H9 (cell line): ENCODE measurements around the gene FCHSD2. TPM values are rescaled to one million over a fixed set of nuclear protein-coding genes. Genes with fewer than 3 reads are reported as not detected.

ENCODE experiments used
- DNase-seq: peaks from one replicate; pipeline ENCODE4 v3.0.0-alpha.2; 2017
- H2AFZ ChIP-seq: one replicate; pipeline ENCODE4 v1.6.1; 2013; ENCODE audit warnings: mild to moderate bottlenecking, low read length, control low read depth, moderate library complexity
- H2AK5ac ChIP-seq: 2 replicates; pipeline ENCODE4 v1.6.1; 2013; ENCODE audit warnings: low read length, control low read depth, mixed read lengths; ENCODE audit not compliant: insufficient read length
- H2BK120ac ChIP-seq: one replicate; pipeline ENCODE4 v1.6.1; 2013; ENCODE audit warnings: low read depth, mild to moderate bottlenecking, low read length, control low read depth, inconsistent platforms; ENCODE audit not compliant: poor library complexity, severe bottlenecking
- H2BK12ac ChIP-seq: 2 replicates; pipeline ENCODE4 v1.6.1; 2013; ENCODE audit warnings: low read length, control low read depth, mixed read lengths, low read depth; ENCODE audit not compliant: insufficient read length
- H2BK15ac ChIP-seq: 2 replicates; pipeline ENCODE4 v1.6.1; 2013; ENCODE audit warnings: low read depth, low read length, control low read depth
- H2BK20ac ChIP-seq: one replicate; pipeline ENCODE4 v1.6.1; 2013; ENCODE audit warnings: low read depth, mild to moderate bottlenecking, low read length, control low read depth, inconsistent platforms; ENCODE audit not compliant: poor library complexity, severe bottlenecking
- H2BK5ac ChIP-seq: 2 replicates; pipeline ENCODE4 v1.6.1; 2013; ENCODE audit warnings: low read length, control low read depth, mixed read lengths; ENCODE audit not compliant: insufficient read length
- H3K14ac ChIP-seq: 2 replicates; pipeline ENCODE4 v1.6.1; 2013; ENCODE audit warnings: low read length, control low read depth; ENCODE audit not compliant: insufficient read depth
- H3K18ac ChIP-seq: 2 replicates; pipeline ENCODE4 v1.6.1; 2013; ENCODE audit warnings: low read depth, mild to moderate bottlenecking, mixed read lengths, low read length, control low read depth; ENCODE audit not compliant: insufficient read length
- H3K23ac ChIP-seq: 2 replicates; pipeline ENCODE4 v1.6.1; 2013; ENCODE audit warnings: low read length, control low read depth, mixed read lengths, low read depth; ENCODE audit not compliant: insufficient read length
- H3K23me2 ChIP-seq: 2 replicates; pipeline ENCODE4 v1.6.1; 2013; ENCODE audit warnings: low read depth, mild to moderate bottlenecking, mixed read lengths, low read length, control low read depth; ENCODE audit not compliant: insufficient read length, poor library complexity, severe bottlenecking
- H3K27ac ChIP-seq: 2 replicates; pipeline ENCODE4 v1.5.1; 2013; ENCODE audit warnings: low read length, control low read depth, mixed read lengths, low read depth; ENCODE audit not compliant: insufficient read length
- H3K27me3 ChIP-seq: 2 replicates; pipeline ENCODE4 v1.6.1; 2013; ENCODE audit warnings: low read length, control low read depth, inconsistent platforms; ENCODE audit not compliant: insufficient read depth
- H3K4ac ChIP-seq: 2 replicates; pipeline ENCODE4 v1.6.1; 2013; ENCODE audit warnings: low read depth, mild to moderate bottlenecking, control low read depth, inconsistent platforms, low read length, moderate library complexity
- H3K4me1 ChIP-seq: 2 replicates; pipeline ENCODE4 v1.6.1; 2013; ENCODE audit warnings: low read length, control low read depth, inconsistent platforms; ENCODE audit not compliant: insufficient read depth
- H3K4me2 ChIP-seq: 2 replicates; pipeline ENCODE4 v1.6.1; 2013; ENCODE audit warnings: low read length, control low read depth, mixed read lengths; ENCODE audit not compliant: insufficient read length, insufficient read depth
- H3K56ac ChIP-seq: 2 replicates; pipeline ENCODE4 v1.6.1; 2013; ENCODE audit warnings: low read depth, mild to moderate bottlenecking, mixed read lengths, low read length, control low read depth; ENCODE audit not compliant: insufficient read length
- H3K79me1 ChIP-seq: 2 replicates; pipeline ENCODE4 v1.6.1; 2013; ENCODE audit warnings: low read depth, mild to moderate bottlenecking, moderate library complexity, low read length, control low read depth, inconsistent platforms; ENCODE audit not compliant: insufficient read depth, poor library complexity, severe bottlenecking
- H3K79me2 ChIP-seq: 2 replicates; pipeline ENCODE4 v1.6.1; 2013; ENCODE audit warnings: low read length, control low read depth, inconsistent platforms; ENCODE audit not compliant: insufficient read depth
- H3K9ac ChIP-seq: 2 replicates; pipeline ENCODE4 v1.6.1; 2013; ENCODE audit warnings: low read length, control low read depth, mixed read lengths; ENCODE audit not compliant: insufficient read length; ENCODE audit errors: extremely low read depth
- H3K9me3 ChIP-seq: one replicate; pipeline ENCODE4 v1.6.1; 2013; ENCODE audit warnings: low read depth, low read length, inconsistent platforms; ENCODE audit not compliant: control insufficient read depth
- H3T11ph ChIP-seq: one replicate; pipeline ENCODE4 v1.6.1; 2013; ENCODE audit warnings: mild to moderate bottlenecking, low read length, control low read depth, inconsistent platforms
- H4K20me1 ChIP-seq: one replicate; pipeline ENCODE4 v1.6.1; 2013; ENCODE audit not compliant: control insufficient read depth, insufficient read length, insufficient read depth
- H4K5ac ChIP-seq: 2 replicates; pipeline ENCODE4 v1.6.1; 2013; ENCODE audit warnings: low read depth, mild to moderate bottlenecking, mixed read lengths, low read length, control low read depth; ENCODE audit not compliant: insufficient read length
- H4K8ac ChIP-seq: replicated peaks from 2 replicates; pipeline ENCODE4 v1.6.1; 2013; ENCODE audit warnings: low read length, control low read depth, mixed read lengths, low read depth; ENCODE audit not compliant: insufficient read length
- H4K91ac ChIP-seq: 2 replicates; pipeline ENCODE4 v1.6.1; 2013; ENCODE audit warnings: low read depth, mild to moderate bottlenecking, moderate library complexity, mixed read lengths, low read length, control low read depth; ENCODE audit not compliant: insufficient read length
- H3K27ac Mint-ChIP-seq, 3 experiments: 2 replicates in 2 of 3; 3 replicates in 1 of 3; pipeline ENCODE4 v1.8.0; 2020 to 2021; ENCODE audit warnings: mixed read lengths in 3 of 3, mild to moderate bottlenecking in 1 of 3, moderate library complexity in 1 of 3
- H3K27me3 Mint-ChIP-seq: 2 replicates; pipeline ENCODE4 v1.8.0; 2021; ENCODE audit warnings: low read depth, mild to moderate bottlenecking, moderate library complexity, mixed read lengths
- H3K36me3 Mint-ChIP-seq, 3 experiments: 2 replicates in 2 of 3; 3 replicates in 1 of 3; pipeline ENCODE4 v1.8.0; 2020 to 2021; ENCODE audit warnings: low read depth in 3 of 3, mixed read lengths in 3 of 3; ENCODE audit not compliant: insufficient read depth in 1 of 3
- H3K4me1 Mint-ChIP-seq, 2 experiments: 2 replicates each; pipeline ENCODE4 v1.8.0; 2020; ENCODE audit warnings: mixed read lengths in 2 of 2
- H3K4me3 Mint-ChIP-seq, 2 experiments: 2 replicates in 1 of 2; 3 replicates in 1 of 2; pipeline ENCODE4 v1.8.0; 2020 to 2021; ENCODE audit warnings: mild to moderate bottlenecking in 2 of 2, mixed read lengths in 2 of 2, moderate library complexity in 1 of 2
- H3K9me3 Mint-ChIP-seq, 2 experiments: 2 replicates in 1 of 2; 3 replicates in 1 of 2; pipeline ENCODE4 v1.8.0; 2020; ENCODE audit warnings: mild to moderate bottlenecking in 2 of 2, mixed read lengths in 2 of 2, moderate library complexity in 1 of 2
- CTCF ChIP-seq: fragments of 200-600 bp; sonication (generic); conservative IDR thresholded peaks from 3 replicates; pipeline ENCODE4 v1.8.0; 2021; ENCODE audit warnings: antibody characterized with exemption, mild to moderate bottlenecking
- WGBS: extraction: QIAGEN DNeasy Blood & Tissue Kit; methylation state at CpG from one replicate; pipeline ENCODE4 v1.1.7; 2013; ENCODE audit warnings: missing lambda C conversion rate, low lambda C conversion rate, mixed read lengths; ENCODE audit not compliant: insufficient read length; ENCODE audit errors: extremely low coverage; 5-methylcytosine and 5-hydroxymethylcytosine counted together
- total RNA-seq: library from RNA; stranded (reverse); gene quantifications from 2 replicates; pipeline ENCODE4 v1.2.1, GENCODE V29; 2021

Gene FCHSD2
- total RNA-seq, 1 experiment from 2014 or later = 17.8 TPM

- H3K23me2 ChIP-seq = no peaks in the 10 kb centered on the region
- no peak overlapping the region for H3K18ac ChIP-seq
- WGBS = no CpG with 5 or more reads among the region's 8 CpGs
- no peak overlapping the region for H4K5ac ChIP-seq
- H2AFZ ChIP-seq = no peak overlapping the region
- peaks cover 3% of the 10 kb centered on the region for H3K27me3 Mint-ChIP-seq
- H3K27ac Mint-ChIP-seq = no peak overlapping the region
- no peak overlapping the region for H3K23ac ChIP-seq
- no peak overlapping the region for H2BK5ac ChIP-seq
- DNase-seq = no peak
- H3K79me2 ChIP-seq = no peaks in the 10 kb centered on the region
- H4K8ac ChIP-seq = no peak overlapping the region
- H2BK120ac ChIP-seq = no peak overlapping the region
- no peak overlapping the region for H2BK15ac ChIP-seq
- H3K27me3 ChIP-seq = no peaks in the 10 kb centered on the region
- no peak overlapping the region for H3K4me3 Mint-ChIP-seq
- no peak overlapping the region for H3K4me2 ChIP-seq
- no peak overlapping the region for H3K56ac ChIP-seq
- H3K9ac ChIP-seq = no peak overlapping the region
- no peak overlapping the region for H3T11ph ChIP-seq
- H3K9me3 Mint-ChIP-seq = no peaks in the 10 kb centered on the region
- H3K9me3 ChIP-seq = no peaks in the 10 kb centered on the region
- H3K27ac ChIP-seq = no peak overlapping the region
- no peak for TF ChIP-seq CTCF
- H4K20me1 ChIP-seq = no peaks in the 10 kb centered on the region
- H3K36me3 Mint-ChIP-seq = no peaks in the 10 kb centered on the region
- no peak overlapping the region for H3K14ac ChIP-seq
- no peak overlapping the region for H2BK12ac ChIP-seq
- H4K91ac ChIP-seq = no peak overlapping the region
- H2AK5ac ChIP-seq = no peak overlapping the region
- H3K79me1 ChIP-seq = no peaks in the 10 kb centered on the region
- H2BK20ac ChIP-seq = no peak overlapping the region
- no peaks in the 10 kb centered on the region for H3K4me1 ChIP-seq
- peaks cover 12 to 13% of the 10 kb centered on the region in 2 experiments for H3K4me1 Mint-ChIP-seq
- H3K4ac ChIP-seq = no peak overlapping the region
These were observed 47.2 kb upstream of the FCHSD2 start for GRCh38 chr11:73189315-73189714.
